H1 (cell line): ENCODE measurements around the gene NEDD8. TPM values are rescaled to one million over a fixed set of nuclear protein-coding genes. Genes with fewer than 3 reads are reported as not detected.

Source experiments
- CTCF ChIA-PET: fragments of 300-600 bp; sonication (Branson Sonifier 250); formaldehyde crosslinking; loops from one replicate; lab custom pipeline; 2021; ENCODE audit not compliant: partially characterized antibody; lab: Charles Lee
- POLR2A ChIA-PET: fragments of 300-600 bp; sonication (Branson Sonifier 250); formaldehyde crosslinking; loops from one replicate; lab custom pipeline; 2021; ENCODE audit warnings: inconsistent platforms; ENCODE audit not compliant: partially characterized antibody; lab: Charles Lee
- DNase-seq, 2 experiments: peaks; one replicate each; pipeline versions ENCODE4 v3.0.0 to v3.0.0-alpha.2; 2010 to 2022; ENCODE audit warnings: low spot score in 2 of 2, low read depth in 1 of 2, mixed read lengths in 1 of 2
- FAIRE-seq: peaks from 2 replicates; lab custom pipeline; 2011; peaks lifted over from hg19 to GRCh38; lab: Jason Lieb, UNC
- H2AFZ ChIP-seq: 2 replicates; pipeline ENCODE4 v1.8.1; 2012; ENCODE audit warnings: low read length, inconsistent platforms
- H2AK5ac ChIP-seq: 2 replicates; pipeline ENCODE4 v1.6.1; 2013; ENCODE audit warnings: low read depth, low read length
- H2BK120ac ChIP-seq: replicated peaks from 2 replicates; pipeline ENCODE3; 2013; ENCODE audit warnings: low read depth, low read length, inconsistent platforms
- H2BK12ac ChIP-seq: 2 replicates; pipeline ENCODE4 v1.6.1; 2013; ENCODE audit warnings: low read depth, low read length
- H2BK15ac ChIP-seq: 2 replicates; pipeline ENCODE4 v1.6.1; 2013; ENCODE audit warnings: low read length
- H2BK20ac ChIP-seq: 2 replicates; pipeline ENCODE4 v1.6.1; 2013; ENCODE audit warnings: low read length
- H2BK5ac ChIP-seq: 2 replicates; pipeline ENCODE4 v1.6.1; 2013; ENCODE audit warnings: low read depth, low read length
- H3K14ac ChIP-seq: 2 replicates; pipeline ENCODE4 v1.6.1; 2013; ENCODE audit warnings: inconsistent platforms; ENCODE audit not compliant: insufficient read length
- H3K18ac ChIP-seq: 2 replicates; pipeline ENCODE4 v1.6.1; 2013; ENCODE audit warnings: low read length; ENCODE audit errors: extremely low read depth
- H3K23ac ChIP-seq: 2 replicates; pipeline ENCODE4 v1.6.1; 2013; ENCODE audit warnings: inconsistent platforms; ENCODE audit not compliant: insufficient read length
- H3K23me2 ChIP-seq: 2 replicates; pipeline ENCODE4 v1.6.1; 2013; ENCODE audit warnings: low read depth, low read length
- H3K27ac ChIP-seq: 2 replicates; pipeline ENCODE4 v1.6.1; 2011; ENCODE audit warnings: low read depth, low read length, inconsistent platforms
- H3K27me3 ChIP-seq, 4 experiments: replicated peaks in 1 of 4; 1 replicate in 1 of 4; 2 replicates in 3 of 4; pipeline versions ENCODE4 v1.6.1 to v1.8.1; 2011 to 2013; ENCODE audit warnings: low read length in 3 of 4, mild to moderate bottlenecking in 3 of 4, inconsistent platforms in 2 of 4, mixed read lengths in 2 of 4, moderate library complexity in 1 of 4; ENCODE audit not compliant: control insufficient read depth in 3 of 4, insufficient read depth in 3 of 4; ENCODE audit errors: extremely low read depth in 1 of 4
- H3K36me3 ChIP-seq, 4 experiments: 2 replicates each; pipeline versions ENCODE4 v1.6.1 to v1.8.1; 2011 to 2013; ENCODE audit warnings: mild to moderate bottlenecking in 4 of 4, low read length in 3 of 4, moderate library complexity in 2 of 4, control low read depth in 1 of 4, inconsistent platforms in 1 of 4; ENCODE audit not compliant: insufficient read depth in 4 of 4, control insufficient read depth in 2 of 4
- H3K4ac ChIP-seq: replicated peaks from 2 replicates; pipeline ENCODE3; 2013; ENCODE audit warnings: low read length, low read depth, mixed read lengths, inconsistent platforms; ENCODE audit not compliant: insufficient read length
- H3K4me1 ChIP-seq, 4 experiments: replicated peaks in 1 of 4; 1 replicate in 1 of 4; 2 replicates in 3 of 4; pipeline versions ENCODE4 v1.6.1 to v1.8.1; 2011 to 2013; ENCODE audit warnings: low read length in 3 of 4, inconsistent platforms in 2 of 4, mixed read lengths in 1 of 4; ENCODE audit not compliant: insufficient read depth in 4 of 4, control insufficient read depth in 3 of 4
- H3K4me2 ChIP-seq, 2 experiments: 2 replicates each; pipeline versions ENCODE4 v1.6.1 to v1.8.1; 2011 to 2013; ENCODE audit warnings: low read depth in 2 of 2, low read length in 2 of 2, control low read depth in 1 of 2, inconsistent platforms in 1 of 2, mild to moderate bottlenecking in 1 of 2; ENCODE audit not compliant: insufficient read depth in 1 of 2
- H3K4me3 ChIP-seq, 4 experiments: fragments of 200-600, 300-600 bp in 1 of 4; sonication (generic), shearing (Covaris generic), sonication (Bioruptor Twin) in 1 of 4; 2 replicates each; pipeline versions ENCODE4 v1.5.1 to v1.8.1; 2011 to 2016; ENCODE audit warnings: low read length in 4 of 4, low read depth in 3 of 4, control low read depth in 2 of 4, inconsistent platforms in 2 of 4, mild to moderate bottlenecking in 2 of 4, mixed read lengths in 1 of 4, moderate library complexity in 1 of 4; ENCODE audit not compliant: insufficient read depth in 2 of 4; ENCODE audit errors: extremely low read depth in 1 of 4
- H3K56ac ChIP-seq: replicated peaks from 2 replicates; pipeline ENCODE3; 2013; ENCODE audit warnings: low read depth, mild to moderate bottlenecking, mixed read lengths, low read length, inconsistent platforms; ENCODE audit not compliant: insufficient read length
- H3K79me1 ChIP-seq: 2 replicates; pipeline ENCODE4 v1.6.1; 2013; ENCODE audit warnings: low read depth, low read length, control low read depth
- H3K79me2 ChIP-seq, 2 experiments: 2 replicates each; pipeline versions ENCODE4 v1.6.1 to v1.8.1; 2012 to 2013; ENCODE audit warnings: low read length in 2 of 2, mild to moderate bottlenecking in 2 of 2, inconsistent platforms in 1 of 2; ENCODE audit not compliant: insufficient read depth in 2 of 2, control insufficient read depth in 1 of 2
- H3K9ac ChIP-seq, 4 experiments: replicated peaks in 1 of 4; 1 replicate in 1 of 4; 2 replicates in 3 of 4; pipeline versions ENCODE4 v1.6.1 to v1.8.1; 2011 to 2013; ENCODE audit warnings: low read depth in 3 of 4, low read length in 3 of 4, control low read depth in 2 of 4, mild to moderate bottlenecking in 2 of 4, moderate library complexity in 2 of 4, inconsistent platforms in 1 of 4; ENCODE audit errors: extremely low read depth in 1 of 4
- H3K9me3 ChIP-seq, 2 experiments: 2 replicates each; pipeline versions ENCODE4 v1.6.1 to v1.8.1; 2012 to 2013; ENCODE audit warnings: mild to moderate bottlenecking in 2 of 2, moderate library complexity in 2 of 2, control low read depth in 1 of 2, inconsistent platforms in 1 of 2, low read depth in 1 of 2, low read length in 1 of 2, mixed read lengths in 1 of 2; ENCODE audit not compliant: insufficient read depth in 2 of 2
- H4K20me1 ChIP-seq, 2 experiments: replicated peaks in 1 of 2; 2 replicates each; pipeline versions ENCODE3 to v1.8.1; 2011 to 2013; ENCODE audit warnings: inconsistent platforms in 2 of 2, low read length in 2 of 2, mild to moderate bottlenecking in 1 of 2; ENCODE audit not compliant: insufficient read depth in 2 of 2, control insufficient read depth in 1 of 2
- H4K5ac ChIP-seq: 2 replicates; pipeline ENCODE4 v1.6.1; 2013; ENCODE audit warnings: low read length, low read depth, mixed read lengths, inconsistent platforms; ENCODE audit not compliant: insufficient read length
- H4K8ac ChIP-seq: 2 replicates; pipeline ENCODE4 v1.8.0; 2013; ENCODE audit warnings: mild to moderate bottlenecking, moderate library complexity, low read length, inconsistent platforms; ENCODE audit not compliant: insufficient read depth; ENCODE audit errors: extremely low read depth
- H4K91ac ChIP-seq: replicated peaks from 2 replicates; pipeline ENCODE3; 2013; ENCODE audit warnings: low read length, mixed read lengths, inconsistent platforms; ENCODE audit not compliant: insufficient read length
- JUND ChIP-seq: IDR thresholded peaks from 2 replicates; pipeline ENCODE4 v1.6.1; 2011; ENCODE audit warnings: mild to moderate bottlenecking, improper control_type of control experiment, low read length
- POLR2A ChIP-seq, 2 experiments: IDR thresholded peaks; 1 replicate in 1 of 2; 2 replicates in 1 of 2; pipeline ENCODE4 v1.6.1; 2011; ENCODE audit warnings: low read depth in 2 of 2, low read length in 2 of 2, mild to moderate bottlenecking in 2 of 2; ENCODE audit errors: control extremely low read depth in 1 of 2
- WGBS, 2 experiments: shearing (Covaris generic) in 1 of 2; methylation state at CpG; one replicate each; pipeline versions ENCODE4 v1.1.6 to v1.1.7; 2013 to 2015; ENCODE audit warnings: low lambda C conversion rate in 2 of 2, mixed read lengths in 2 of 2, inconsistent platforms in 1 of 2, low coverage in 1 of 2, missing lambda C conversion rate in 1 of 2; ENCODE audit not compliant: insufficient replicate concordance in 2 of 2, insufficient coverage in 1 of 2, insufficient read length in 1 of 2; ENCODE audit errors: extremely low coverage in 1 of 2, missing lambda C conversion rate in 1 of 2; 5-methylcytosine and 5-hydroxymethylcytosine counted together
- polyA plus RNA-seq, 7 experiments: library from polyadenylated mRNA; depleted of rRNA in 3 of 7; stranded (reverse) in 5 of 7; unstranded in 2 of 7; fragments of >200 nt in 5 of 7; fragments of 200-250 nt in 2 of 7; gene quantifications; 1 replicate in 5 of 7; 2 replicates in 1 of 7; 4 replicates in 1 of 7; pipeline versions ENCODE4 v1.2.1 to v1.2.3, GENCODE V29; 2011 to 2013; ENCODE audit warnings: missing spikeins in 2 of 7, mixed read lengths in 2 of 7
- total RNA-seq: library from RNA; stranded (reverse); fragmentation: NEBNext Ultra II Directional; extraction: Animal tissue kit (Norgen Biotek cat#: 25700); gene quantifications from 2 replicates; pipeline ENCODE4 v1.2.1, GENCODE V29; 2021

NEDD8 gene
- total and polyA plus RNA-seq, 2 of the 8 experiments (the other 6 are each of a cell fraction or from before 2014, with no cell fraction given): 253 to 317 TPM

- 92% methylated on average over 8 of the region's 10 CpGs; no CpG with 5 or more reads in 1 of the 2 experiments for WGBS, 2 experiments
- no peak for DNase-seq
- Histone ChIP-seq H3K14ac (no peak overlapping the region), H4K91ac (no peak overlapping the region), H3K79me1 (no peaks in the 10 kb centered on the region; the same call in 1 of the 2 replicates), H3K4me2 (peak overlapping the region; percentile 84 to 87), H3K23me2 (peaks cover 8% of the 10 kb centered on the region; the same call in 1 of the 2 replicates), H3K36me3 (peaks cover 11 to 25% (median 22%) of the 10 kb centered on the region in 4 experiments), H2AFZ (no peak overlapping the region), H3K27me3 (no peaks in the 10 kb centered on the region), H3K56ac (no peak overlapping the region), H3K9ac (peak overlapping the region in 1 of 4 experiments; percentile 15; a peak in 2 of 7 replicates), H2BK120ac (no peak overlapping the region), H2BK20ac (no peak overlapping the region), H4K5ac (peak overlapping the region; percentile 21), H3K23ac (no peak overlapping the region), H2AK5ac (no peak overlapping the region), H3K4me3 (peak overlapping the region; percentile 80 to 97 (median 92); a peak in 6 of 8 replicates), H4K20me1 (peaks cover 3 to 10% of the 10 kb centered on the region in 2 experiments), H4K8ac (no peak overlapping the region), H3K4me1 (peaks cover 0 to 5% (median 2%) of the 10 kb centered on the region in 4 experiments; a peak in 4 of 7 replicates), H3K18ac (no peak overlapping the region), H2BK15ac (0 out of 2 replicates have a peak overlapping the region, but pooled peaks have one; percentile 2), H3K27ac (no peak overlapping the region), H3K9me3 (no peaks in the 10 kb centered on the region), H2BK5ac (0 out of 2 replicates have a peak overlapping the region, but pooled peaks have one; percentile 26), H2BK12ac (peak overlapping the region; percentile 69; the same call in 1 of the 2 replicates), H3K79me2 (no peaks in the 10 kb centered on the region; a peak in 2 of 4 replicates), H3K4ac (no peak overlapping the region)
- no peak for FAIRE-seq
- ChIA-PET POLR2A (interaction anchor here (0.6 to 3.7 kb wide), 20 partner anchors 9 to 192 kb away, joined by 3 to 50 read pairs (median 4); partner anchors contain the start of genes CIDEB, DHRS1, IRF9 and NOP9), CTCF (interaction anchor here (0.6 to 9.4 kb wide), 31 partner anchors 10 to 240 kb away, joined by 3 to 163 read pairs (median 6); partner anchors contain the start of genes CIDEB, DHRS1, GMPR2 and IRF9)
- no peak for TF ChIP-seq POLR2A (IDR thresholded peaks at IDR 0.05; ENCODE audit: control extremely low read depth in 1 of 2, low read depth in 2 of 2, low read length in 2 of 2)
- peak; percentile 39; the same call in 1 of the 2 replicates for TF ChIP-seq JUND
Observed at GRCh38 chr14:24243336-24243836, 11.2 kb upstream of the NEDD8 start.
